ENCODE results near the gene STX3.

STX3 gene

DNA sequence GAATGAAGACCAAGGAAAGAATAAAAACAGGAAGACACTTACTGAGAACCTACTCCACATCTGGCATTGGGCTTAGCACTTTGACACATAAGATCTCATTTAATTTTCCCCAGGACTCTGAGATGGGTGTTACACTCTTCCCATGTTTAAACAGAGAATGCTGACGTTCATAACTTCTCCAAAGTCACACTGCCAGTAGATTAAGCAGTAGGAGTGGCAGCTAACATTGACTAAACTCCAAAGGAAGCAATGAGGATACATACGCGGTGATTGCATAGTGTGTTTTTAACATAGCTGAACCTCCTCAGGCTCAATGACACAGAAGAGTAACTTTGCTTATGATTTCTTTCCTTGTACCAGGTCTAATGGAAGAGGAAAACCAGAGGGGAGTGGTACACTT is 27.0 kb upstream of the STX3 start:
- TF ChIP-seq, protein P1, sequence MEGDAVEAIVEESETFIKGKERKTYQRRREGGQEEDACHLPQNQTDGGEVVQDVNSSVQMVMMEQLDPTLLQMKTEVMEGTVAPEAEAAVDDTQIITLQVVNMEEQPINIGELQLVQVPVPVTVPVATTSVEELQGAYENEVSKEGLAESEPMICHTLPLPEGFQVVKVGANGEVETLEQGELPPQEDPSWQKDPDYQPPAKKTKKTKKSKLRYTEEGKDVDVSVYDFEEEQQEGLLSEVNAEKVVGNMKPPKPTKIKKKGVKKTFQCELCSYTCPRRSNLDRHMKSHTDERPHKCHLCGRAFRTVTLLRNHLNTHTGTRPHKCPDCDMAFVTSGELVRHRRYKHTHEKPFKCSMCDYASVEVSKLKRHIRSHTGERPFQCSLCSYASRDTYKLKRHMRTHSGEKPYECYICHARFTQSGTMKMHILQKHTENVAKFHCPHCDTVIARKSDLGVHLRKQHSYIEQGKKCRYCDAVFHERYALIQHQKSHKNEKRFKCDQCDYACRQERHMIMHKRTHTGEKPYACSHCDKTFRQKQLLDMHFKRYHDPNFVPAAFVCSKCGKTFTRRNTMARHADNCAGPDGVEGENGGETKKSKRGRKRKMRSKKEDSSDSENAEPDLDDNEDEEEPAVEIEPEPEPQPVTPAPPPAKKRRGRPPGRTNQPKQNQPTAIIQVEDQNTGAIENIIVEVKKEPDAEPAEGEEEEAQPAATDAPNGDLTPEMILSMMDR (IDR thresholded peaks at IDR 0.05; ENCODE audit: low read depth, low read length, poor library complexity, severe bottlenecking), result no peak
- no peak for TF ChIP-seq EZH2phosphoT487 (IDR thresholded peaks at IDR 0.05; ENCODE audit: borderline replicate concordance, low read length)
- H3K4me2 ChIP-seq (ENCODE audit: low read length), result no peak overlapping the region

DNA sequence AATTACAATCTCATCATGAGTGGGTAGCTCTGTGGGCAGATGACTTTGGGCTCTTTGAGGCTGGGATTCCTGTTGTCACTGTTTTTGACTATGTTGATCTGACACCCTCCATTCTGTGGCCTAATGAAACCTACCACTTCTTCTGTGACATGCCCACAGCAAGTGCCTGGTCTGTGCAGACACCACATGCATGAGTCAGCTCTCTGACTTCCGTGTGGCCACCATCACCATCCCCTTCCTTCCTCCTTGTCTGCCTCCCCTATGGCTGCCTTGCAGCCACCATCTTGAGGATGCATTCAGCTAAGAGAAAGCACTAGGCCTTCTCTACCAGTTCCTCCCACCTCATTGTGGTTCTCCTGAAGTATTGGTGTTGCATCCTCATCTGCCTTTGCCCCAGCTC is 26.3 kb upstream of the STX3 start:
- no peaks in the 10 kb centered on the region for H3K79me2 ChIP-seq (ENCODE audit: control insufficient read depth, low read length)
- no peaks in the 10 kb centered on the region for H3K4me1 ChIP-seq (ENCODE audit: control insufficient read depth, low read length)
- no peaks in the 10 kb centered on the region for H3K27me3 ChIP-seq (ENCODE audit: control insufficient read depth, low read length)
- H3K27ac ChIP-seq (ENCODE audit: low read depth, low read length), result no peak overlapping the region
- H3K36me3 ChIP-seq (ENCODE audit: control insufficient read depth, low read length), result no peaks in the 10 kb centered on the region
- H4K20me1 ChIP-seq (ENCODE audit: control insufficient read depth, insufficient read depth, low read depth, low read length), result no peaks in the 10 kb centered on the region
- TF ChIP-seq EZH2phosphoT487 (IDR thresholded peaks at IDR 0.05; ENCODE audit: borderline replicate concordance, low read length), result no peak
- TF ChIP-seq, protein P1 (IDR thresholded peaks at IDR 0.05; ENCODE audit: low read depth, low read length, poor library complexity, severe bottlenecking), result no peak
- H3K9me2 ChIP-seq (replicated peaks; ENCODE audit: control insufficient read depth, low read length), result no peaks in the 10 kb centered on the region
- no peaks in the 10 kb centered on the region for H3K9me3 ChIP-seq (ENCODE audit: control insufficient read depth, insufficient read depth, low read length)
- no peak overlapping the region for H3K4me3 ChIP-seq (ENCODE audit: low read length)
- no peak overlapping the region for H3K4me2 ChIP-seq (ENCODE audit: low read length)
- no peaks in the 10 kb centered on the region for H3F3A ChIP-seq (ENCODE audit: control insufficient read depth, insufficient read depth)

More for the DNA sequence above, 27.0 kb upstream of the STX3 start:
- Histone ChIP-seq H3K79me2 (ENCODE audit: control insufficient read depth, low read length) (no peaks in the 10 kb centered on the region), H3F3A (ENCODE audit: control insufficient read depth, insufficient read depth) (no peaks in the 10 kb centered on the region), H3K27ac (ENCODE audit: low read depth, low read length) (no peak overlapping the region), H3K27me3 (ENCODE audit: control insufficient read depth, low read length) (no peaks in the 10 kb centered on the region), H3K9me2 (replicated peaks; ENCODE audit: control insufficient read depth, low read length) (no peaks in the 10 kb centered on the region), H3K4me1 (ENCODE audit: control insufficient read depth, low read length) (no peaks in the 10 kb centered on the region), H3K4me3 (ENCODE audit: low read length) (no peak overlapping the region), H3K36me3 (ENCODE audit: control insufficient read depth, low read length) (no peaks in the 10 kb centered on the region), H4K20me1 (ENCODE audit: control insufficient read depth, insufficient read depth, low read depth, low read length) (no peaks in the 10 kb centered on the region), H3K9me3 (ENCODE audit: control insufficient read depth, insufficient read depth, low read length) (no peaks in the 10 kb centered on the region)

DNA sequence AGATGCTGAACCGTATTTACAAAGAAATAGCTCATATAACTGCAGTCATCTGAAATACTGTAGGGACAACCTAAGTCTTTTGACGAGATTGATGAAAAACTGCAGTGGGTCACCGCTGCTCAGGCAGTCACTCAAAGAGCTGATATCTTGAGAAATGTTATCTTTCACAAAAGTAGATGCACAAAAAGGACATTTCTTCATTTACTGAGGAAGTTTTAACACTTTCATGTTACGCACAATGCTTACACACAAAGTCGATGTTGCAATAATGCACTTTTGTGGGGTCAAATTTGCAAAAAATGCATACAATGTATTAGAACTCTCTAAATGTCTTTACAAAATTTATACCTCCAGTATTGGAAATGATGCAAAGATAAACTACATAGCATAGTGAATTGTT is 25.3 kb upstream of the STX3 start:
- no peaks in the 10 kb centered on the region for H3K36me3 ChIP-seq (ENCODE audit: control insufficient read depth, low read length)

More for the DNA sequence above, 25.3 kb upstream of the STX3 start:
- Histone ChIP-seq H4K20me1 (ENCODE audit: control insufficient read depth, insufficient read depth, low read depth, low read length) (no peaks in the 10 kb centered on the region), H3K4me3 (ENCODE audit: low read length) (no peak overlapping the region), H3K27me3 (ENCODE audit: control insufficient read depth, low read length) (no peaks in the 10 kb centered on the region), H3K79me2 (ENCODE audit: control insufficient read depth, low read length) (no peaks in the 10 kb centered on the region), H3K4me1 (ENCODE audit: control insufficient read depth, low read length) (no peaks in the 10 kb centered on the region), H3F3A (ENCODE audit: control insufficient read depth, insufficient read depth) (no peaks in the 10 kb centered on the region), H3K4me2 (ENCODE audit: low read length) (no peak overlapping the region), H3K9me2 (replicated peaks; ENCODE audit: control insufficient read depth, low read length) (no peaks in the 10 kb centered on the region), H3K9me3 (ENCODE audit: control insufficient read depth, insufficient read depth, low read length) (no peaks in the 10 kb centered on the region), H3K27ac (ENCODE audit: low read depth, low read length) (no peak overlapping the region)
- no peak for TF ChIP-seq EZH2phosphoT487 (IDR thresholded peaks at IDR 0.05; ENCODE audit: borderline replicate concordance, low read length)
- TF ChIP-seq, protein P1 (IDR thresholded peaks at IDR 0.05; ENCODE audit: low read depth, low read length, poor library complexity, severe bottlenecking), result no peak
